GM19467 (cell line): ENCODE data around the gene CD63.

Experiments
- ATAC-seq: cut with Tn5 transposase; IDR thresholded peaks from one replicate; pipeline ENCODE4 v1.9.1; 2021; ENCODE audit warnings: mild to moderate bottlenecking, moderate library complexity; ENCODE audit not compliant: unreplicated experiment

The CD63 gene

DNA sequence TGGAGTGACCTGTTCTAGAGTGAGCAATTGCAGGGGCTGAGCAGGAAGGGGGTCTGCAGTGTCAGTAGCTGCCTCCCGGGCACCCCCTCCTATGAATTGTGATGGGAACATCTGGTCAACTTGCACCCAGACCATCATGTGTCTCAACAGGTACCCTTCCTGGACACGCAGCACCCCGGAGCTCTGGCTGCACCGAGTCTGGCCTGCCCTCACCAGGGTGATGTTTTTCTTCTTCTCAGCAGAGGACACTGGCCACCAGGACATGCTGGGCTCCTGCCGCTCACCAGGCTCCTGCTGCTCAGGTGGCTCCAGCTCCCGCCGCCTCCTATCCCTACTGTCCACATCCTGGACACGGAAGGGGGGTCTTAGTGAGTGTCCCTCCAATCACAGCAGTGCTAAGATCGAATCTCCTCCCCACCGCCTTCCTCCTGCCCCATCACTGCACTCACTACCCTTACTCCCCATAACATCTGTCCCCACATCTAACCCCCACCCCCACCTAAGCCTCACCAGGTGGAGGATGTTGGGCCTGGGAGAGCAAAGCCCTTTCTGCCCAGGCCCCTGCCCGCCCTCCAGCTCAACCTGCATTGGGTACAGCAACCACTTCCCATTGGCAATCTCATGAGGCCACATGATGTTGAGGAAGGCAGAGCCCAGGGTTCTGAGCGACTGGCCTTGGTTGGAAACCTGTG, 36.0 kb downstream of the CD63 start:
- ATAC-seq, result no peak

DNA sequence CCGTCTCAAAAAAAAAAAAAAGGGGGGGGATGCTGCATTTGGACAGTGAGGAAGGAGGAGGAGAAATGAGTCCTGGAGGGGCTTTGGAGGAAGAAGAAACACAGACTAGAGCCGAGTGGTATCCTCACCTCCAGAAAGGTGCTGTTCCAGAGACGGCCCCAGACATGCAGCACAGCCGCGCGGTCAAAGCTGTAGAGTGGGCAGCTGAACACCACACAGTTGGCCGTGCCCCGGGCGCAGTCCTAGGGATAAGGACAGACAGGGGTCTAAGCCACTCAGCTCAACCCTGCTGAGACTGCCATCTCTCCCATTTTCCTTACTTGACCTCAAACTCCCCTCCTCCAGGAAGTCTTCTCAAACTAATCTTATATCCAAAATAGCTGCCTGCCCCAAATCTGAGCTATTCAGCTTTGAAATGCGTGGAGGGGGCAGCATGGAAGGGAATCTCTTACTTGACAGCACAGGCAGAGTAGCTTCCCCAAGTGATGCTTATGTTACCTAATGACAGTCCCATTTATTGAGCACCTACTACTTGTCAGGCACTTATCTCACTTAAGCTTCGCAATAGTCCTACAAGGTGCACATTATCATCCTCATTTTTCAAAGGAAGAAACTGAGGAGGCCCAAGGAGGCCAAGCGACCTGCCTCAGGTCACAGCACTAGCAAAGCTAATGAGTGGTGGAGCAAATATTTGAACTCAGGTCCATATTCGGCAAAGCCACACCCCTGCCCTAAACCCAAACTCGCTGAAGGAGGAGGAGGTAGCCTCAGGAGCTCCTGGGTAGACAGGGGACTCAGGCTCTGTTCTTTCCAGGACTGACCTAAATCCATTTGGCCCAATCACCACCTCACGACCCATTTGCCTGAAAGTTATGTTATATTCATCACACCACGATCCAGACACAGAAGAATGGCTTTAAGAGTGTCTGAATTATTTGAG, 39.8 kb downstream of the CD63 start:
- ATAC-seq, result no peak

DNA sequence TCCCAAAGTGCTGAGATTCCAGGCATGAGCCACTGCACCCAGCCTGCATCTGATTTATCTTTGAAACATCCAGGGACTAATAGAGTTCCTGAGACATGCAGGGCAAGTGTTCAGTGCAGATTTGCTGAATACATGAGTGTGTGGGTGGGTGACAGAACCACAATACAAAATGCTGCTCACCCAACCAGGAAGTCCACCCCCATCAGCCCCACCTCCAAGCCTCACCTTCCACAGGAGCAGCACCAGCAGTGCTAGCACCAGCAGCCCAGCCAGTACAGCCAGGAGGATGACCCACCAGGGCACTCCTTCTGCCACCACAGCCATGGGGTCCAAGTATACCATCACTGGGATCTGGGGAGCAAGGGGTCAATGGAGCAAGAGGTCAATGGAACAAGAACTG, 41.1 kb downstream of the CD63 start:
- ATAC-seq, result no peak

DNA sequence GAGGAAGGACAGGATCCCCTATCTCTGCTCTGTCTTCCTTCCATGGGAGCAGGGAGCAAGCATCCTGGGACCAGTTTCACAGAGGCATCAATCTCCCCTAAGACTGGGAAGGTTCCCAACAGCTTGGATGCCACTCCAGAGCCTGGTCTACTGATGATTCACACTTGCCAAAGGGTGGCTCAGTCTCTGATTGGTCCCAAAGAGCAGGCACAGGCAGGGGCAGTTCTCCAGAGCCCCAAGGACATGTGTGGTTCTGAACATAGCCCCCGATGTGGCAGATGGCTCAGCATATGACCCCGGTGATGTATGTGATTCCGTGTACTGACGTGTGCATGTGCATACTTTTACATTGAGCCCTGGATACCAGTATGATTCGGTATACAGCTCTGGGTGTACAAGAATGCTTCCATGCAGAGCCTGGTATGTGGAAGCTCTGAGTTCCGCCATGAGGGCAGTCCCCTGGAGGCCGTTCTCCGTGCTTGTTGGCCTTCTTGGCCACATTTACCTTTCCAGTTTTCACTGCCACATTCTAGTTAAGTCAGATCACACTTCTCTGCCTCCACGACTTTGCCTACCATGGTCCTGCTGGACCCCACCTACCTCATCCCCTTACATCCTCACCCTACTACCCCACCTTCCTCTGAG, 42.3 kb downstream of the CD63 start:
- no peak for ATAC-seq

DNA sequence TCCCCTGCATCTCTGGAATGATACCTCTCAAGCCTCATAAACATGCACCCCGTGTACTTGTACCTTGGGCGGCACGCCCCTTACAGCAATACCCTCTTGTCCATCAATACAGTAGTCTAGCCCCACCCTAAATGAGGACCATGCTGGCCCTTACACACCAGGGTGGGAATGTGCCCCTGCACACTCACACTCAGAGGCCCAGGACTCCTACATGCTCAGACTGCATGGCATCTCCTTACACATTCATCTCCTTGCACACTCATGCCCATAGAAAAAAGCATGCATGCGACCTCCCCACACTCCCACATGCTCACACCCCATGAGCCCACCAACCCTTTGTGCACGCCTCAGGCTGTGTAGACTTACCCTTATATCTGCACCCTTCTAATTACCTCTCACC, 43.1 kb downstream of the CD63 start:
- no peak for ATAC-seq

DNA sequence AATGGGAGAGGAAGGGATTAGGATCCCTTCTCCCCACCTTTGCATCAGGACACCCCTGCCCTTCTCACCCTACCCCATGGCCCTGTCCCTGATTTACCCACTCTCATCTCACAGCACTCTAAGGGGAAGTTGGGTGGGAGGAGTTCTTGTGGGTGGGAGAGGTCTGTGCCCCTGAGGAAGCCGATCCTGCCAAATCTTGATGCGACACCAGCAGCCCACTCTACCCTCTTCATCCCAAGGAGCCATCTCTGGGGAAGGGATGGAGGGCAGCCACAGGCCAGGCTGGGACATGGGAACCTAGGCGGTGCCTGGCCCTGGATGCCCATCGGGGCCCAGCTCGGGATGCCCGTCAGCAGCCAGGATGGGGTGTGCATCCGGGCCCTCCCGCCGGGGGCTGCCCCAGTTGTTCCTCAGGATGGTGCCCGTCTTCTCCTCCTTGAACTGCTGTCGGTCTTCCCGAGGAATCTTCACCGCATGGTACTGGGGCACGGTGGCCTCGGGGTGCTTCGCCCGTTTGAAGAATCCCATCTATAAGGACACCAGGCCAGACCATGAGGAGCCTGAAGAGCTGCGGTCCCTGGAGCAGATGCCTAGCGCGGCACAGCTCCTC, 43.9 kb downstream of the CD63 start:
- no peak for ATAC-seq

DNA sequence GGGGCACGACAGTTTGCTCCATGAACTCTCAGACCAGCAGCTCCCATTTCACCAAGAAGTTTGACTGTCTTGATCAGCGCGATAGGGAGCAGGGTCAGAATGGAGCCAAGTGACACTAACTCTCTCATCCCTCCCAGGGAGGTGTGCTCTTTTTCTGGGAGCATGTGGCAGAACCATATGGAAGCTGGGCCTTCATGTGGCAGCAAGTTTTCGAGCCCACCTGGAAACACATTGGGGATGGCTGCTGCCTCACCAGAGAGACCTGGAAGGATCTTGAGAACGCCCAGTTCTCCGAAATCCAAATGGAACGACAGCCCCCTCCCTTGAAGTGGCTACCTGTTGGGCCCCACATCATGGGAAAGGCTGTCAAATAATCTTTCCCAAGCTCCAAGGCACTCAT, 45.1 kb downstream of the CD63 start:
- ATAC-seq, result no peak

DNA sequence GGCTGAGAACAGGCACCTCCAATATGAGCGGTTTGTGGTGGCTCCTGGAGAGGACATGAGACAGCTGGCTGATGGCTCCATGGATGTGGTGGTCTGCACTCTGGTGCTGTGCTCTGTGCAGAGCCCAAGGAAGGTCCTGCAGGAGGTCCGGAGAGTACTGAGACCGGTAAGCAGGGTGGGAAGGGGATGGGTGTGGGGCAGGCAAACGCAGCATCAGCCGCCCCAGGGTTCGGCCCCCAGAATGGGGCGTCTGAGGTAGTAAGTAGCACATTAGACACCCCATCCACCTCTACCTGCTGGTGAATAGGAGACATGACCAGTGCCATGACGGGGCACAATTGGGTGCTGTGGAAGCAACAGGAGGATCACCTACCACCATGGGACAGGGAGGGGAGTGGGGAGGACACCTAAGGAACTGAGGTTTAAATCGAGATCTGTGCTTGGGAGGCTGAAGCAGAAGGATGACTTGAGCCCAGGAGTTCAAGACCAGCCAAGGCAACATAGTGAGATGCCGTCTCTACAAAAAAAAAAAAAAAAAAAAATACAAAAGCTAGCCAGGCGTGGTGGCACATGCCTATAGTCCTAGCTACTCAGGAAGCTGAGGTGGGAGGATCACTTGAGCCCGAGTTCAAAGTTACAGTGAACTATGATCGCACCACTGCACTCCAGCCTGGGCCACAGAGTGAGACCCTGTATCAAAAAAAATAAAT, 46.6 kb downstream of the CD63 start:
- ATAC-seq, result no peak

DNA sequence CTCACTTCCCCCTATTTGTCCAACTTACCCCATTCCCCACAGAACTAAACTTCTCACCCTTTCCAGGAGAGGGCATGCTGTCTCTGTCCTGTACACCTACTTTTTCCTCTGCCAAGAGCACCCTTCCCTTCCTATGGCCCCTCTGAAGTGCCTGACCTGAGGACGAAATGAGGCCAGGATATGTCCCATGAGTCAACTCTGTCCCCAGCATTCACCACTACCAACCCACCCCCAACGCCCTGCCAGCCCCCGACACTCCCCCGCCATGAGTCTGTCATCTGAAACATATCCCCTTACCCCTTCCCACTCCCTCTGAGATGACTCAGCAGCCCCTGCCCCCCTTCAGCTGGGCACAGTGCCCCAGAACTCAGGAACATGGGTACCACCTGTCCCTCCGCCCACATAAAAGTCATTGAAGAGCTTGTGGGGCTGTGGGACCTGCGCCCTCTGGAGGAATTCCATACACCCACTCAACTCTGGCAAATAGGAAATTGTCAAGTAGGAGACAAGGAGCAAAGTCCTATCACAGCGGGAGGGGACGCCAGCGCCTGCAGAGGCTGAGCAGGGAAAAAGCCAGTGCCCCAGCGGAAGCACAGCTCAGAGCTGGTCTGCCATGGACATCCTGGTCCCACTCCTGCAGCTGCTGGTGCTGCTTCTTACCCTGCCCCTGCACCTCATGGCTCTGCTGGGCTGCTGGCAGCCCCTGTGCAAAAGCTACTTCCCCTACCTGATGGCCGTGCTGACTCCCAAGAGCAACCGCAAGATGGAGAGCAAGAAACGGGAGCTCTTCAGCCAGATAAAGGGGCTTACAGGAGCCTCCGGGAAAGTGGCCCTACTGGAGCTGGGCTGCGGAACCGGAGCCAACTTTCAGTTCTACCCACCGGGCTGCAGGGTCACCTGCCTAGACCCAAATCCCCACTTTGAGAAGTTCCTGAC, 47.4 kb downstream of the CD63 start:
- ATAC-seq, result no peak

DNA sequence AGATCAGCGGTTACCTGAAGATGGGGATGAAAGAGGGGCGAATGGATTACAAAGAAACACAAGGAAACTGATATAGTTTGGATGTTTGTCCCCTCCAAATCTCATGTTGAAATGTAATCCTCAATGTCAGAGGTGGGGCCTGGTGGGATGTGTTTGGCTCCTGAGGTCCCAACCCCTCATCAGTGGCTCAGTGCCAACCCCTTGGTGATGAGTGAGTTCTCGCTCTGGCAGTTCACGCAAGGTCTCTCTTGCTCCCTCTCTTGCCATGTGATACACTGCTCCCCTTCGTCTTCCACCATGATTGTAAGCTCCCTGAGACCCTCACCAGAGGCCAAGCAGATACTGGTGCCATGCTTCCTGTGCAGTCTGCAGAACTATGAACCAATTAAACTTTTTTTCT, 49.1 kb downstream of the CD63 start:
- no peak for ATAC-seq

DNA sequence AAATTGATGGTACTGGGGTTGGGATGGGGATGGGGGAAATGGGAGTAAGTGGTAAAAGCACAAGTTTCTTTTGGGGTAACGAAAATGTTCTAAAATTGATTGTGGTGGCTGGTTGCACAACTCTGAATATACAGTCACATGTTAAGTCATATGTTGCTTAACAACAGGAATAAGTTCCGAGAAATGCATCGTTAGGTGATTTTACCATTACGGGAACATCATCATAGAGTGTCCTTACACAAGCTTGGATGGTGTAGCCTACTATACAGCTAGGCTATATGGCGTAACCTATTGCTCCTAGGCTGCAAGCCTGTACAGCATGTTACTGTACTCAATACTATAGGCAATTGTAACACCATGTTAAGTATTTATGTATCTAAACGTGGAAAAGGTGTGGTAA, 52.1 kb downstream of the CD63 start:
- no peak for ATAC-seq

DNA sequence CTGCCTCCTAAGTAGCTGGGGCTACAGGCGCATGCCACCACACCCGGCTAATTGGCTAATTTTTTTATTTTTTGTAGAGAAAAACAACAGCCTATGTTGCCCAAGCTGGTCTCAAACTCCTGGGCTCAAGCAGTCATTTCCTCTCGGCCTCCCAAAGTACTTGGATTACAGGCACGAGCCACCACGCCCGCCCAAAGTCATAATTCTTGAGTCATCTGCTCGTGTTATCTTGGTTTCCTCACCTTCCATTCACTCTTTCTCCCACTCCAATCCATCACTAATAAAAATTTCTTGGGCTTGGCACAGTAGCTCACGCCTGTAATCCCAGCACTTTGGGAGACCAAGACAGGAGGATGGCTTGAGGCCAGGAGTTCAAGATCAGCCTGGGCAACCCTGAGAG, 53.1 kb downstream of the CD63 start:
- no peak for ATAC-seq
